CD4-positive, alpha-beta T cell (primary cell): ENCODE measurements around the gene CD36. TPM values are rescaled to one million over a fixed set of nuclear protein-coding genes. Genes with fewer than 3 reads are reported as not detected.

Source experiments
- ATAC-seq: fragments of 200-7000 bp; cut with Tn5 transposase; one replicate; pipeline ENCODE4 v1.10.0; 2022; ENCODE audit warnings: mild to moderate bottlenecking; ENCODE audit not compliant: poor library complexity
- CTCF ChIA-PET: fragments of 350-600 bp; sonication (Branson Sonifier 250); formaldehyde crosslinking; loops from one replicate; lab custom pipeline; 2021; ENCODE audit warnings: antibody characterized with exemption, inconsistent platforms; lab: Charles Lee
- POLR2A ChIA-PET: fragments of 350-600 bp; sonication (Branson Sonifier 250); formaldehyde crosslinking; loops from one replicate; lab custom pipeline; 2021; ENCODE audit warnings: antibody characterized with exemption, inconsistent platforms; lab: Charles Lee
- DNase-seq, 14 experiments: peaks; one replicate each; pipeline ENCODE4 v3.0.0-alpha.2; 2013 to 2020; ENCODE audit warnings: mixed read lengths in 2 of 14
- H3K27ac ChIP-seq, 2 donors: one replicate each; pipeline versions ENCODE4 v1.5.1 to v1.7.0; 2013; ENCODE audit warnings: low read length in 2 of 2, low read depth in 1 of 2, mild to moderate bottlenecking in 1 of 2
- H3K27me3 ChIP-seq, 2 experiments: 1 replicate in 1 of 2; 2 replicates in 1 of 2; pipeline versions ENCODE4 v1.6.1 to v1.7.0; 2013; ENCODE audit warnings: low read length in 2 of 2, control low read depth in 1 of 2, mild to moderate bottlenecking in 1 of 2, moderate library complexity in 1 of 2; ENCODE audit not compliant: insufficient read depth in 2 of 2, control insufficient read depth in 1 of 2
- H3K36me3 ChIP-seq: one replicate; pipeline ENCODE4 v1.6.1; 2013; ENCODE audit warnings: low read length, control low read depth; ENCODE audit not compliant: insufficient read depth
- H3K4me1 ChIP-seq: one replicate; pipeline ENCODE4 v1.6.1; 2013; ENCODE audit warnings: low read length, control low read depth; ENCODE audit not compliant: insufficient read depth
- H3K4me3 ChIP-seq: one replicate; pipeline ENCODE4 v1.5.1; 2013; ENCODE audit warnings: mild to moderate bottlenecking, low read length, moderate library complexity
- H3K9me3 ChIP-seq, 2 experiments: 1 replicate in 1 of 2; 2 replicates in 1 of 2; pipeline versions ENCODE4 v1.6.1 to v1.7.0; 2013; ENCODE audit warnings: low read length in 2 of 2, mild to moderate bottlenecking in 2 of 2, control low read depth in 1 of 2, moderate library complexity in 1 of 2; ENCODE audit not compliant: control insufficient read depth in 1 of 2, insufficient read depth in 1 of 2
- H3K27ac Mint-ChIP-seq: one replicate; pipeline ENCODE4 v1.8.0; 2020; ENCODE audit warnings: mixed read lengths
- H3K27me3 Mint-ChIP-seq: one replicate; pipeline ENCODE4 v1.8.0; 2021; ENCODE audit warnings: mixed read lengths
- H3K36me3 Mint-ChIP-seq: one replicate; pipeline ENCODE4 v1.8.0; 2021; ENCODE audit warnings: low read depth, mixed read lengths
- H3K4me1 Mint-ChIP-seq: one replicate; pipeline ENCODE4 v1.8.0; 2021; ENCODE audit warnings: low read depth, mixed read lengths
- H3K4me3 Mint-ChIP-seq: one replicate; pipeline ENCODE4 v1.8.0; 2020; ENCODE audit warnings: mild to moderate bottlenecking, mixed read lengths
- H3K9me3 Mint-ChIP-seq: one replicate; pipeline ENCODE4 v1.8.0; 2020; ENCODE audit warnings: mixed read lengths
- CTCF ChIP-seq: fragments of 200-600 bp; IDR thresholded peaks from one replicate; pipeline ENCODE4 v1.8.0; 2022; ENCODE audit warnings: antibody characterized with exemption, mild to moderate bottlenecking
- intact Hi-C, 2 experiments: fragments of 100-400 bp; cut with DNase I in 1 of 2; cut with micrococcal nuclease in 1 of 2; formaldehyde crosslinking; loops; one replicate each; pipeline versions ENCODE4 v1.15.1 to v1.9.0; 2023 to 2025; cut with DNase I, micrococcal nuclease
- total RNA-seq, 174 experiments: library from RNA in 2 of 174; stranded (reverse) in 2 of 174; gene quantifications; one replicate each; pipeline ENCODE4 v1.2.3 and lab custom pipeline; 2021 to 2026

CD36 gene
- total RNA-seq, 2 experiments from 2014 or later = 1.4 to 1.7 TPM

GRCh38 chr7:80705130-80705781 lies 66.8 kb downstream of the CD36 start:
- no peak overlapping the region for H3K4me3 ChIP-seq
- H3K36me3 ChIP-seq = no peaks in the 10 kb centered on the region
- H3K4me1 ChIP-seq = no peaks in the 10 kb centered on the region
- Mint-ChIP-seq H3K36me3 (no peaks in the 10 kb centered on the region), H3K27me3 (no peaks in the 10 kb centered on the region), H3K9me3 (no peaks in the 10 kb centered on the region), H3K27ac (no peak overlapping the region), H3K4me3 (no peak overlapping the region), H3K4me1 (no peaks in the 10 kb centered on the region)
- H3K27me3 ChIP-seq = no peaks in the 10 kb centered on the region
- intact Hi-C loops = no loop called here
- no peak for TF ChIP-seq CTCF
- no peak overlapping the region for H3K27ac ChIP-seq
- ATAC-seq (no peak), DNase-seq (no peak)
- ChIA-PET POLR2A (no interaction called here), CTCF (no interaction called here)
- H3K9me3 ChIP-seq = peaks cover 0 to 3% of the 10 kb centered on the region in 2 experiments

GRCh38 chr7:80707318-80707717 lies 68.9 kb downstream of the CD36 start:
- ChIA-PET POLR2A (no interaction called here), CTCF (no interaction called here)
- no peaks in the 10 kb centered on the region for H3K4me1 ChIP-seq
- H3K36me3 ChIP-seq = no peaks in the 10 kb centered on the region
- no peak overlapping the region for H3K27ac Mint-ChIP-seq
- no peaks in the 10 kb centered on the region for H3K9me3 Mint-ChIP-seq
- no peak overlapping the region for H3K4me3 Mint-ChIP-seq
- H3K9me3 ChIP-seq = peaks cover 0 to 3% of the 10 kb centered on the region in 2 experiments
- H3K27me3 ChIP-seq = no peaks in the 10 kb centered on the region
- H3K27me3 Mint-ChIP-seq = no peaks in the 10 kb centered on the region
- no peak overlapping the region for H3K27ac ChIP-seq
- intact Hi-C loops = no loop called here
- no peak for TF ChIP-seq CTCF
- no peaks in the 10 kb centered on the region for H3K4me1 Mint-ChIP-seq
- ATAC-seq (no peak), DNase-seq (no peak)
- no peak overlapping the region for H3K4me3 ChIP-seq
- H3K36me3 Mint-ChIP-seq = no peaks in the 10 kb centered on the region

DNA sequence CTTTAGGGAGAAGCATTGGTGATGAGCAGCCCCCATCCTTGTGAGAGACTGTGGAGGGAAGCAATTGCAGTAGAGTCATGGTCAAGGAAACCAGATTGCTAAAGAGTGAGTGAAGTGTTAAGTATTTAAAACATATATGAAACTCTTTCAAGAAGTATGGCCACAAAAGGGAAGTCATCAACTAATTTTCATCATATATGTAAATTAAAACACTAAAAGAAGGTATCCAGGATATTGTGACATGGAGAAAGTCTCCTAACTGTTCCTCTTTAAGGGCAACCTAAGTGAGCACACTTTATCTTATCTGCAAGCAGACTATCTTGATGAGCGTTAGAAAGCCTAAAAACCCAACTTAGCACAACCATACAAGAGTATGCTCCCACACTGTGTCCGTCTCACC lies 69.7 kb downstream of the CD36 start:
- Mint-ChIP-seq H3K4me3 (no peak overlapping the region), H3K4me1 (no peaks in the 10 kb centered on the region), H3K36me3 (no peaks in the 10 kb centered on the region), H3K27me3 (no peaks in the 10 kb centered on the region), H3K27ac (no peak overlapping the region), H3K9me3 (no peaks in the 10 kb centered on the region)
- peaks cover 0 to 4% of the 10 kb centered on the region in 2 experiments for H3K9me3 ChIP-seq
- no peak for ATAC-seq
- intact Hi-C loops = no loop called here
- DNase-seq = no peak
- H3K27me3 ChIP-seq = no peaks in the 10 kb centered on the region
- ChIA-PET POLR2A (no interaction called here), CTCF (no interaction called here)
- no peaks in the 10 kb centered on the region for H3K36me3 ChIP-seq
- no peak overlapping the region for H3K27ac ChIP-seq
- H3K4me3 ChIP-seq = no peak overlapping the region
- no peak for TF ChIP-seq CTCF
- no peaks in the 10 kb centered on the region for H3K4me1 ChIP-seq
